OCI-LY3 (cell line): ENCODE results near the gene TK1.

ENCODE experiments used
- EZH2phosphoT487 ChIP-seq: fragments of 200-600 bp; shearing (Covaris generic); IDR thresholded peaks from 2 replicates; pipeline ENCODE4 v1.6.1; 2018; ENCODE audit warnings: antibody characterized with exemption, mixed run types, low read depth
- TF ChIP-seq, protein P1 (sequence below): fragments of 200-600, 300-600 bp; sonication (generic); IDR thresholded peaks from 2 replicates; pipeline ENCODE4 v1.5.1; 2014; ENCODE audit warnings: antibody characterized with exemption, low read length, low read depth

DNA sequence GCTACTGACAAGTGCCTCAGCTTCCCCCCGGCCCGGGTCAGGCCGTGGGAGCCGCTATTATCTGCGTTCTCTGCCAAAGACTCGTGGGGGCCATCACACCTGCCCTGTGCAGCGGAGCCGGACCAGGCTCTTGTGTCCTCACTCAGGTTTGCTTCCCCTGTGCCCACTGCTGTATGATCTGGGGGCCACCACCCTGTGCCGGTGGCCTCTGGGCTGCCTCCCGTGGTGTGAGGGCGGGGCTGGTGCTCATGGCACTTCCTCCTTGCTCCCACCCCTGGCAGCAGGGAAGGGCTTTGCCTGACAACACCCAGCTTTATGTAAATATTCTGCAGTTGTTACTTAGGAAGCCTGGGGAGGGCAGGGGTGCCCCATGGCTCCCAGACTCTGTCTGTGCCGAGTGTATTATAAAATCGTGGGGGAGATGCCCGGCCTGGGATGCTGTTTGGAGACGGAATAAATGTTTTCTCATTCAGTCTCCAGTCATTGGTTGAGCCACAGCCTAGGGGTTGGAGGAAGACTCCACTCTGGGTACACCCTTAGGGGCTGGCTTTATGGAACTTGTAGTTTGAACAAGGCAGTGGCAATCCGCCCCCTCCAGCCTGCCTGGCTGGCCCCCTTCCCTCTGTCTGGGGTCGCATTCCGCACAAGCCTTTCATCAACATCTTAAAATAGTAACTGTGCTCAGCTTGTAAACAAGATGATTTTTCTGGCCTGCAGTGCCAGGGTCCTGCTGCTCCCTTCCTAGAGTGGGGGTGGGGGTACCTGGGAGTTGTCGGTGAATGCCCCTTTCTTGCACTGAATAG, 14.4 kb downstream of the TK1 start:
- TF ChIP-seq, protein P1, sequence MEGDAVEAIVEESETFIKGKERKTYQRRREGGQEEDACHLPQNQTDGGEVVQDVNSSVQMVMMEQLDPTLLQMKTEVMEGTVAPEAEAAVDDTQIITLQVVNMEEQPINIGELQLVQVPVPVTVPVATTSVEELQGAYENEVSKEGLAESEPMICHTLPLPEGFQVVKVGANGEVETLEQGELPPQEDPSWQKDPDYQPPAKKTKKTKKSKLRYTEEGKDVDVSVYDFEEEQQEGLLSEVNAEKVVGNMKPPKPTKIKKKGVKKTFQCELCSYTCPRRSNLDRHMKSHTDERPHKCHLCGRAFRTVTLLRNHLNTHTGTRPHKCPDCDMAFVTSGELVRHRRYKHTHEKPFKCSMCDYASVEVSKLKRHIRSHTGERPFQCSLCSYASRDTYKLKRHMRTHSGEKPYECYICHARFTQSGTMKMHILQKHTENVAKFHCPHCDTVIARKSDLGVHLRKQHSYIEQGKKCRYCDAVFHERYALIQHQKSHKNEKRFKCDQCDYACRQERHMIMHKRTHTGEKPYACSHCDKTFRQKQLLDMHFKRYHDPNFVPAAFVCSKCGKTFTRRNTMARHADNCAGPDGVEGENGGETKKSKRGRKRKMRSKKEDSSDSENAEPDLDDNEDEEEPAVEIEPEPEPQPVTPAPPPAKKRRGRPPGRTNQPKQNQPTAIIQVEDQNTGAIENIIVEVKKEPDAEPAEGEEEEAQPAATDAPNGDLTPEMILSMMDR: no peak
- TF ChIP-seq EZH2phosphoT487: no peak
